Endothelial cell of umbilical vein (primary cell): ENCODE data around the gene HDAC4.

Experiments
- CTCF ChIP-seq, 2 donors: IDR thresholded peaks; 1 replicate in 1 of 2; 2 replicates in 1 of 2; pipeline ENCODE4 v1.5.1; 2011; ENCODE audit warnings: low read length in 2 of 2, mild to moderate bottlenecking in 2 of 2, moderate library complexity in 2 of 2, control low read depth in 1 of 2, inconsistent platforms in 1 of 2, low read depth in 1 of 2; ENCODE audit not compliant: insufficient read depth in 1 of 2; ENCODE audit errors: extremely low read depth in 1 of 2
- EZH2 ChIP-seq: IDR thresholded peaks from 2 replicates; pipeline ENCODE4 v1.6.1; 2012; ENCODE audit warnings: borderline replicate concordance, low read depth, mild to moderate bottlenecking, moderate library complexity, low read length, inconsistent platforms; ENCODE audit not compliant: severe bottlenecking
- FOS ChIP-seq: IDR thresholded peaks from 2 replicates; pipeline ENCODE4 v1.6.1; 2011; ENCODE audit warnings: mild to moderate bottlenecking, low read length, moderate library complexity, borderline replicate concordance; ENCODE audit not compliant: insufficient read depth
- JUN ChIP-seq: IDR thresholded peaks from 2 replicates; pipeline ENCODE4 v1.6.1; 2011; ENCODE audit warnings: borderline replicate concordance, low read depth; ENCODE audit not compliant: insufficient read length, insufficient read depth
- POLR2A ChIP-seq: IDR thresholded peaks from 2 replicates; pipeline ENCODE4 v1.6.1; 2012; ENCODE audit warnings: low read depth, mild to moderate bottlenecking, control low read depth, low read length
- POLR2AphosphoS5 ChIP-seq: IDR thresholded peaks from 2 replicates; pipeline ENCODE4 v1.6.1; 2012; ENCODE audit warnings: low read depth, mild to moderate bottlenecking, control low read depth, low read length, moderate library complexity; ENCODE audit not compliant: insufficient read depth

GRCh38 chr2:239061121-239061666 lies 339.6 kb downstream of the HDAC4 start:
- no peak for TF ChIP-seq EZH2
- TF ChIP-seq CTCF (IDR thresholded peaks at IDR 0.05; ENCODE audit: extremely low read depth in 1 of 2, insufficient read depth in 1 of 2, low read depth in 1 of 2, low read length in 2 of 2): no peak
- TF ChIP-seq POLR2AphosphoS5: no peak
- TF ChIP-seq POLR2A: no peak
- no peak for TF ChIP-seq FOS
- no peak for TF ChIP-seq JUN
